DLD1 (cell line): ENCODE data around the gene PLPP7.

Experiments used
- in situ Hi-C: cut with HindIII; loops from 2 replicates; pipeline ENCODE4 v1.10.0; 2017; ENCODE audit warnings: low sequenced_read_pairs

The PLPP7 gene

GRCh38 chr9:131280660-131281059 is 8.9 kb upstream of the PLPP7 start:
- in situ Hi-C loops = no loop called here

DNA sequence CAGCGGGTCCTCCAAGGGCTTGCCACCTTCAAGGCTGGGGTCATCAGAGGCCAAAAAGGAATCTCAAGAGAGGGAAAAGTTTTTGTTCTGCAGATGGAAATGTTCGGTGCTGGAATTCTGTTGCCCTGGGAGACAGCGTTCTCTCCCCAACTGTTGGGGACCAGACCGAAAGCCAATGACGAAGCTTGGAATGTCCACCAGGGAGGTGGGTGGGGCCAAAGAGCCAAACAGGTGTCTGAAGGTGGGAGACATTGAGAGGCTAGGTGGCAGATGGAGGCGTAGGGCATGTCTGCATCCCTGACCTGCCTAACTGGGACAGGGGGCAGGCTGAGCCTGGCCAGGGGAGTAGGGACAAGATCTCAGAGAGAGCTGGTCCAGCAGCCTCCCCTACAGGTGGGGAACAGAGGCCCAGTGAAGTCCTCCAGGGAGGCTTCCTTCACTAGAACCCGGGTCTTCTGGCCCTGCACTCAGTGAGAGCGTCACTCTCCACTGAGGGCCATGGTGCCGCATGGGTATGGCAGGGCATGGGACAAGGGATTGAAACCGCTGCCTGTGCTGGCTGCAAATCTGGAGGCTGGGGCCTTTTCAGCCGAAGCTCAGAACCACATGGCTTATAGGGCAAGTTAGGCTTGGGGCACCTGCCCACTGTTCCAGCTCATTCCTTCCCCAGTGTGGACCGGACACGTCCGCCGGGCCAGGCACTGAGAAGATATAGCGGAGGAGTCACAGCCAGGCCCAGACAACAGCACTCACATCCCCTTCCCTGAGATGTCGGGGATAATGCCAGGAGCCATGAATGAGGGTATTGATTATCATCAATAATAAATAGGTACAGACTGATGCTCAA is 8.2 kb upstream of the PLPP7 start:
- in situ Hi-C loops = no loop called here

DNA sequence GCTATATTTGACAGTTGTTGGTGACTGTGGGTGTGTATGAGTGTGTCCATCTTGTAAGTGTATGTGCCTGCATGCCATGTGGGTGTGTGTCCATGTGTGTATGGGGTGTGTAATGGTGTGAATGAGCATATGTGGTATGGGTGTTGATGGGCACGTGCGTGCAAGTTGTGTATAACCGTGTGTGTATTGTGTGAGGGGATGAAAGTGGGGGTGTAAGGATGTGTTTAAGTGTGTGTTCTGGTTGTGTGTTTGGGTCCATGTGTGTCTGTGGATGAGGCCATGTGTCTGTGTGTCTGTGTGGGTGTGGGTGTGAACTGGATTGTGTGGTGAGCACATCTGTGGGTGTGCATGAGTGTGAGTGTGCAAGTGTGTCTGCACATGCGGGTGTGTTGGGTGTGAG is 7.3 kb upstream of the PLPP7 start:
- in situ Hi-C loops = no loop called here

GRCh38 chr9:131282688-131283422 is 6.7 kb upstream of the PLPP7 start:
- in situ Hi-C loops = no loop called here

DNA sequence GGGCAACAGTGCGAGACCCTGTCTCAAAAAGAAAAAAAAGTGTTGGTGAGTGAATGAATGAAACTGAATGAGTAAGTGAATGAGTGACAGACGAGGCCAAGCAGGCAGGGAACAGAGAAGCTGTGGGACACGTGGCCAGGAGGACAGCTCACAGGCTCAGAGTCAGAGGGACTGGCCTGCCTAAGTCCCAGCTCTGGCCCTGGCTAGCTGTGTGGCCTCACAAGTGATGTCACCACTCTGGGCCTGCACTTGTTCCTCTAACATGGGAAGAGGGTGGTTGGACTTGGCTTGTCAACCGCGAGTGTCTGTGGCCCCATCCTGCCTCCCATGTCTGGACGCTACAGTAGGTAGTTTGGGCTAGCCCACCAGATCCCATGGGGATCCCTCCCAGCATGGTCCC is 4.7 kb upstream of the PLPP7 start:
- in situ Hi-C loops = no loop called here

DNA sequence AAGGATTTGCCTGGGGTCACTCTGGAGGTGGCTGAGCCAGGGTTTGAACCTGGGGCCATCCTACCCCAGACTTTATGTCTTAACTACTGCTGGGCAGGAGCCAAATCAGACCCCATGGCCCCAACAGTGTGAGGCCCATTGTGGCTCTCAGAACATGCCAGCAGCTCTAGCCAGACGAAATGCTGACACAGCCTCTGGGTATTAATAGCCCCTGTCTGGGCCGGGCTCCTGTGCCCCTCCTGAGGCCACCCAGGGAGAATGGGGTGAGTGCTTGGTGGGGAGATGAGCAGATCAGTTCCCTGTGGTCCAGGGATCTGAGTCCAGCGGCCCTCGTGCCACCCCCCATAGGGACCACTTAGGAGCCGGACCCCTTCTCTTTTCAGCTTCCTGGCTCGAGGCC is 2.2 kb upstream of the PLPP7 start:
- in situ Hi-C loops = no loop called here

DNA sequence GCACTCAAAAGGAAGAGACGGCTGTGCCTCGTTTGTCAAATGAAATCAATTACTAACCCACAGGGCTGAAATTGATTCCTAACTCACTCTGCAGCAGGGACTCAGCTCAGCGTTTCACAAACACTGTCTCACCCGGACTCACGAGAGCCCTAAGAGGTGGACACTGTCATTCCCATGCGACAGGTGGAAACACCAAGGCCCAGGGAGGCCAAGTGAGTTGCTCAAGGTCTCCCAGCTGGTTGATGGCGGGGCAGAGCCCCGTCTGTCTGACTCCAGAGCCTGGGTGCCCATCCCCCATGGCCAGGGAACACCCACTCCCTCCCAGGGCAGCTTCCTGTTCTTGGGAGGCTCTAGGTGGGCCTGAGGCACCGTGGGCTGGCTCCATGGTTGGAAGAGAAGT is 1.3 kb upstream of the PLPP7 start:
- in situ Hi-C loops = no loop called here

GRCh38 chr9:131290036-131290766 is 678 bp downstream of the PLPP7 start:
- in situ Hi-C loops = no loop called here

DNA sequence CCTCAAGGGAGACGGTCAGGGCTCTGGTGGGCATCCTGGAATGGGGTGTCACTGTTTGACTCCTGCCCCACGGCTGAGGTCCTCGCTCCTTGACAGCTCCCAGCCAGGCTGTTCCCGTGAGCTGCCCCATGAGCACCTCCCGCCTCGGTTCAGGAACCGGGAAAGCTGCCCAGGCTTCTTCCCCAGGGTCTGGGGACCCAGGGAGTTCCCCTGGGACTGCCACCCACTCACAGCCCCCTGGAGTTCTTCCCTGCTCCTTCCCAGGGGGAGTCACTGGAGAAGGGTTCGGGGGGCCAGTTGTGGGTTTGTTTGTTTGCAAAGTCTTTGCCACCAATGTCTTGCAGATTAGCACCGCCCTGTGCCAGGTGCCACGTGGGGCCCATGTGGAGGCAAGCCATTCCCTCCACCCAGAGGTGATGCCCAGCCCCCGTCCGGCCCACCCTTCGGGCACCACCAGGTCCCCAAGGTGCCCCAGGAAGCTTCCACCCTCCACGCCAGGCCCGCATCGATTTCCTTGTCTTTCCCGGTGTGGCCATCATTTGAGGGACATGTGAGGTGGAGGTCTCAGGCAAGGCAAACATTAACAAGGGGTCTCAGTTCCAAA is 1.3 kb downstream of the PLPP7 start:
- in situ Hi-C loops = no loop called here

DNA sequence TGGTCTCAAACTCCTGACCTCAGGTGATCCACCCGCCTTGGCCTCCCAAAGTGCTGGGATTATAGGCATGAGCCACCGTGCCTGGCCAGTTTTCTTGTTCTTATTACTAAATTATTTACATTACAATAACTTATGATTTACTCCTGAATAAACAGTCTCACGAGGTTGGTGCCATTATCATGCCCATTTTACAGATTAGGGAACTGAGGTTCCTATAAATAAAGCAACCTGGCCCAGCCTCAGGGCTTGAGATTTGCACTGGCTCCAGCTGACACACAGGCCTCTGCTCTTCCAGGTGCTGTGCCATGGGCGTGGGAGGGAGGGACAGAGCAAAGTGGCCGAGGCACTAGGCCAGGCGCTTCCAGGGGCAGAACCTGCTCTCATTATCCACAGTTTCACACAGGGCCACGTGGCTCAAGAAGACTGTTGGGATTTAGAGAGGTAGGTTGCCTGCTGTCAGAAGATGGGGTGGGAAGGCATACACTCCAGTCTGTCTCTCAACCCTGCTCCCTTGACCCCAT is 2.3 kb downstream of the PLPP7 start:
- in situ Hi-C loops = no loop called here

DNA sequence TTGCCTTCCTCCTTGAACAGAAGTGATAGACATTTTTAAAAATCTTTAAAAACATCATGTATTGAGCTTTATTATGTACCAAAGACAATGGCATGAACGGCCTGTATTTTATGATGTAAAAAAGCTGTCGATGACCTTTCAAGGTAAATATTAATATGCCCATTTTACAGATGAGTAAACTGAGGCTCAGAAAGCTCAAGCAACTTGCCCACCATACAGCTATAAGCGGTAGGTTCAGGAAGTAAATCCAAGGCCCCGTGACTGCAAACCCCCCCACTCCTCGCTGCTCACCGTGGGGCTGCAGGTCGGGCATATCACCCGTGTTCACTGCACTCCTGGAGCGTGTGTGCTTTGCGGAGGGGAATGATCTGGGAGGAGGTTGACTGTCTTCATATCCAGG is 3.4 kb downstream of the PLPP7 start:
- in situ Hi-C loops = no loop called here

DNA sequence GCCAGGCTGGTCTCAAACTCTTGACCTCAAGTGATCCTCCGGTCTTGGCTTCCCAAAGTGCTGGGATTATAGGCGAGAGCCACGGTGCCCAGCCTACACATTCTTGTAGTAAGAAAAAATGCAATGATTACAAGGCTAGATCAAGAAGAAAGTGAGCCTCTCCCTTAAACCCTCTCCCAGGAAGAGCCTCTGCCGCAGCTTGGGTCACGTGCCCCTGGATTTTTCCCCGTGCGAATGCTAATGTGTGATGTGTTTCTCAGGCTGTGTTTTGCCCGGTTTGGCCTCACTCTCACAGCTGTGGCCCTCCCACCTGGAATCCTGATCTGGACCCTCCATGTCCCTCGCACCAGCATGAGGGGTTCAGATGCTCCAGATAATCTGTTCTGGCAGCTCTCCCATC is 6.9 kb downstream of the PLPP7 start:
- in situ Hi-C loops = no loop called here

- in situ Hi-C loops = no loop called here
Measured at GRCh38 chr9:131296906-131297500, 7.5 kb downstream of the PLPP7 start.

DNA sequence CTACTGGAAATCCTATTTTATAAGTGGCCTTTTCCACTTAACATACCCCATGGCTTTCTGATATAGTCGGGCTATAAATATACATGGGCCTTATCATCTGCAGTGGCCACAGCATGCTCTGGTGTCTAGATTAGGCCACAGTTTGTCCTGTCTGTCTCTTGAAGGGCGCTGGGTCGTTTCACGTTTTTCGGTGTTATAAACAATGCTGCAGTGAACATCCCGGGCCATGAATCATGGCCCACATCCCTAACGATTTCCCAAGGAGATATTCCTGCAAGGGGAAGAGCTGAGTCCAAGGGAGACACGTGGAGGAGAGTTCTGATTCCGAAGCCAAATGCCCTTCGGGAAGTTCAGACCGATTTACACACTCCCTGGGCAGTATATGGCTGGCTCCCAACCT is 8.4 kb downstream of the PLPP7 start:
- in situ Hi-C loops = no loop called here

DNA sequence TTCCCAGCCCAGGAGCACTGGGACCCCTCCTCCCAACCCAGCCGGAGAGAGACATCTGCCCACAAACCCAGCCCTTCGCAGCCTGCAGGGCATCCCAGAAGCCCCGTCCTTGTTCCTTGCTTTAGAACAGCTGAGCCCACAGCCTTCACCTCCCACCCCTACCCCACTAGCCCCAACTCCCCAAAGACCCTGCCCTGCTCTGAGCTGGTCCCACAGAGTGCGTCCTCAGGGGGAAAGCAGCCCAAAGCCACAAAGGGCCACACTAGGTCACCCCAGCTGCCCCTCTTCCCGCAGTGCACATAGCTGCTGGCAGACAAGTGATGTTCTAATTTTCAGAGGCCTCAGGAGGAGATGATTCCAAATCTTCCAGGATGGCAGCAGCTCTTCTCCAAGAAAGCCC is 8.8 kb downstream of the PLPP7 start:
- in situ Hi-C loops = no loop called here

DNA sequence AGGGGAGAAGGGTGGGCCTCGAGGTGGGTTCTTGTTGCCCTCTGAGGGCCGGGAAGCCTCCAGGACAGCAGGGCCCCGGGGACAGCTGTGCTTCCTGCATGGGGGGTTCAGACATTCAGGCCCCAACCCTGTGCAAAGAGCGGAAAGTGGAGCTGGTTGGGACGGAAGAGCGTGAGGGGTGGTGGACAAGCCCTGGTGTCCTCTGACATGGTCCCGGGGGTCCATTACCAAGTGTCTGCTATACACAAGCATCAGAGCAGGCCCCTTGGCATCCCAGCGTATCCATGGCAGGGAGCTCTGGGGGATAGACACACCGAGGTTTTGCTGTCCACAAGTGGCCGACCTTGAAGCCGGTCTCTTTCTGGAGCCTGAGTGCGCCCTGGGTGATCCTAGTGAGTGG is 9.3 kb downstream of the PLPP7 start:
- in situ Hi-C loops = no loop called here

DNA sequence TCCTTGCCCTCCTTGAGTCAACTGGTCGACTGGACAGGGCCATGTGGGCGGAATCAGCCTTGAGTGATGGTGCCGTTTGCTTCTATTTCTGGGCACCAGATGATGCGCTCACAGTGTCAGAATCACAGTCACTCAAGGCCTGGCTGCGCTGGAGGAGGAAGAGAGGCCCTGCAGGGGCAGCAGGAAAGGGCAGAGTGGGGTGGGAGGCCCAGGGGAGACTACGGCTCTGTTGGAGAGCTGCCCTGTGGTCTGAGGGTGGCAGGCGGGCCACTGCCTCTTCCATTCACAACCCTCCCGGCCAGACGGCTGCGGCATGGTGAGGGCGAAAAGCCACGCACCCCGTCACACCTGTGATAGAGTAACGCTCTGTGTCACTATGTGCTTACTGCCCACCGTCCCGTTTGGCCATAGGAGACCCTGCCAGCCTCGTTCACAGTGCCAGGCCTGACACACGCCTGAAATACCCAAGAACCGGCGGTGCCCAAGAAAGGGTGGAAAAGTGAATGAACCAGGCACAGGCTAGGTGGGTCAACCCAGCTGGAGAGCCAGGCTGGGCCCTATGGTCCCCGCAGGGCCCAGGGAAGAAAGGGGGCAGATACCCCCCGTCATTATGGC is 9.9 kb downstream of the PLPP7 start:
- in situ Hi-C loops = no loop called here

DNA sequence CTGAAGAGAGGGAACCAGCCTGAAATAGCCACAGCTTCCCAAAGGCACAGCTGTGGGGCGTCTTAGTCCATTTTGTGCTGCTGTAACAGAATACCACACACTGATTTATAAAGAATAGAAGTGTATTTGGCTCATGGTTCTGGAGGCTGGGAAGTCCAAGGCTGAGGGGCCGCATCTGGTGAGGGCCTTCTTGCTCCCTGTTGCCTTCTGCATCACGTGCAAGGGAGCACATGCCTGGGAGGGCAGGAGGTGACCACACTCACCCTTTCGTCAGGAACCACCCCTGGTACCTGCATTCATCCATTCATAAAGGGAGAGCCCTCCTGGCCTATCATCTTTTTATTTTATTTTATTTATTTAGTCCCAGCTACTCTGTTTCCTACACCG is 10.4 kb downstream of the PLPP7 start:
- in situ Hi-C loops = no loop called here

- in situ Hi-C loops = no loop called here
Measured at GRCh38 chr9:131300444-131300843, 10.9 kb downstream of the PLPP7 start.
